K562 (cell line): Measurements from ENCODE around the gene ZNF607. TPM values are rescaled to one million over a fixed set of nuclear protein-coding genes. Genes with fewer than 3 reads are reported as not detected.
A peak's percentile ranks its signal among the peaks of the same experiment; 100 is the strongest.

ENCODE experiments used
- ATAC-seq: fragments of 200-7000 bp; cut with Tn5 transposase; 3 replicates; pipeline ENCODE4 v1.9.1; 2020; ENCODE audit warnings: moderate library complexity
- BruUV-seq: library from RNA; stranded (reverse); fragments of 400-500 nt; replicated peaks from 2 replicates; lab custom pipeline; 2021; lab: Mats Ljungman, UMichigan
- CTCF ChIA-PET: fragments of 300-600 bp; formaldehyde crosslinking; extraction: SDS; loops from one replicate; lab custom pipeline; 2021; ENCODE audit warnings: low intra/inter-chr PET ratio; lab: Yijun Ruan, JAX
- POLR2A ChIA-PET: fragments of 300-600, 350-650 bp; sonication (Branson Sonifier 250); formaldehyde crosslinking; extraction: SDS; loops from one replicate; lab custom pipeline; 2021; ENCODE audit warnings: antibody characterized with exemption, inconsistent platforms; lab: Yijun Ruan, JAX
- DNase-seq, 4 experiments: peaks; one replicate each; pipeline versions ENCODE4 v3.0.0 to v3.0.0-alpha.2; 2011 to 2018; ENCODE audit warnings: low spot score in 3 of 4, mixed read lengths in 3 of 4; ENCODE audit errors: extremely low read depth in 1 of 4
- FAIRE-seq: peaks from 2 replicates; lab custom pipeline; 2011; peaks lifted over from hg19 to GRCh38; lab: Jason Lieb, UNC
- H2AFZ ChIP-seq: 2 replicates; pipeline ENCODE4 v1.6.0; 2011; ENCODE audit warnings: low read depth, low read length, control low read depth, inconsistent platforms
- H3K27ac ChIP-seq: fragments of 200-600 bp; 3 replicates; pipeline ENCODE4 v1.8.0; 2011; ENCODE audit warnings: low read depth, mild to moderate bottlenecking, control low read depth, inconsistent platforms, low read length, moderate library complexity, mixed read lengths; ENCODE audit errors: extremely low read depth
- H3K27me3 ChIP-seq, 2 experiments: fragments of 300-600 bp in 1 of 2; 2 replicates in 1 of 2; 3 replicates in 1 of 2; pipeline versions ENCODE4 v1.6.0 to v1.8.0; 2011; ENCODE audit warnings: inconsistent platforms in 2 of 2, low read length in 2 of 2, mild to moderate bottlenecking in 1 of 2, mixed read lengths in 1 of 2, moderate library complexity in 1 of 2; ENCODE audit not compliant: control insufficient read depth in 2 of 2, insufficient read depth in 2 of 2
- H3K36me3 ChIP-seq: fragments of 300-600 bp; 3 replicates; pipeline ENCODE4 v1.8.0; 2011; ENCODE audit warnings: mild to moderate bottlenecking, low read length, inconsistent platforms; ENCODE audit not compliant: control insufficient read depth, insufficient read depth
- H3K4me1 ChIP-seq, 2 experiments: fragments of 200-600 bp in 1 of 2; replicated peaks in 1 of 2; 2 replicates in 1 of 2; 3 replicates in 1 of 2; pipeline versions ENCODE4 v1.5.1 to v1.8.0; 2011; ENCODE audit warnings: inconsistent platforms in 2 of 2, low read length in 2 of 2, mild to moderate bottlenecking in 1 of 2, mixed read lengths in 1 of 2, moderate library complexity in 1 of 2; ENCODE audit not compliant: control insufficient read depth in 2 of 2, insufficient read depth in 2 of 2
- H3K4me2 ChIP-seq: 2 replicates; pipeline ENCODE4 v1.6.1; 2011; ENCODE audit warnings: low read length, control low read depth, inconsistent platforms, mixed read lengths; ENCODE audit not compliant: insufficient read depth
- H3K4me3 ChIP-seq: fragments of 200-600 bp; sonication (generic), shearing (Covaris generic); 2 replicates; pipeline ENCODE4 v1.5.1; 2016; ENCODE audit warnings: control low read depth, inconsistent platforms
- H3K79me2 ChIP-seq: fragments of 200-600 bp; 3 replicates; pipeline ENCODE4 v1.8.0; 2011; ENCODE audit warnings: low read length, inconsistent platforms; ENCODE audit not compliant: control insufficient read depth, insufficient read depth
- H3K9ac ChIP-seq, 2 experiments: 2 replicates each; pipeline versions ENCODE4 v1.6.0 to v1.6.1; 2011; ENCODE audit warnings: low read depth in 2 of 2, low read length in 2 of 2, control low read depth in 1 of 2, inconsistent platforms in 1 of 2, mild to moderate bottlenecking in 1 of 2, mixed read lengths in 1 of 2; ENCODE audit not compliant: insufficient read depth in 1 of 2
- H3K9me1 ChIP-seq: one replicate; pipeline ENCODE4 v1.6.0; 2011; ENCODE audit warnings: inconsistent platforms, mild to moderate bottlenecking, low read length, moderate library complexity; ENCODE audit not compliant: control insufficient read depth, insufficient read depth
- H3K9me3 ChIP-seq: replicated peaks from 2 replicates; pipeline ENCODE4 v1.5.1; 2011; ENCODE audit warnings: low read depth, low read length, inconsistent platforms; ENCODE audit not compliant: control insufficient read depth, insufficient read depth
- H4K20me1 ChIP-seq: replicated peaks from 2 replicates; pipeline ENCODE4 v1.6.1; 2011; ENCODE audit warnings: low read length, inconsistent platforms, mixed read lengths; ENCODE audit not compliant: control insufficient read depth, insufficient read depth
- MYBL2 ChIP-seq, 2 experiments: fragments of 450-650 bp in 1 of 2; sonication (generic) in 1 of 2; formaldehyde crosslinking in 1 of 2; IDR thresholded peaks; 2 replicates each; pipeline versions ENCODE4 v1.6.1 to v1.8.1; 2017 to 2022; ENCODE audit warnings: borderline replicate concordance in 1 of 2, inconsistent platforms in 1 of 2, low read depth in 1 of 2, mild to moderate bottlenecking in 1 of 2, missing genetic modification reagents in 1 of 2, moderate library complexity in 1 of 2
- SREBF2 ChIP-seq: sonication (generic); formaldehyde crosslinking; IDR thresholded peaks from 2 replicates; pipeline ENCODE4 v1.4.0; 2020; ENCODE audit warnings: mild to moderate bottlenecking, missing genetic modification reagents
- ZNF76 ChIP-seq: fragments of 250-450 bp; sonication (Bioruptor Pico); IDR thresholded peaks from 2 replicates; pipeline ENCODE4 v1.4.0; 2020; ENCODE audit warnings: mild to moderate bottlenecking, moderate library complexity, borderline replicate concordance
- WGBS: fragments of 100-300 bp; shearing (Covaris generic); methylation state at CpG from one replicate; pipeline ENCODE4 v1.1.6; 2016; ENCODE audit warnings: low coverage, mixed read lengths; ENCODE audit not compliant: insufficient coverage; ENCODE audit errors: missing lambda C conversion rate; 5-methylcytosine and 5-hydroxymethylcytosine counted together
- in situ Hi-C: fragments of 300-500 bp; cut with MboI; formaldehyde crosslinking; loops from 4 replicates; pipeline ENCODE4 v1.15.0; 2018; ENCODE audit warnings: inconsistent platforms, mixed read lengths
- intact Hi-C: fragments of 100-400 bp; cut with micrococcal nuclease; formaldehyde crosslinking; loops from 2 replicates; pipeline ENCODE4 v1.14.2; 2022
- polyA plus RNA-seq, 8 experiments: library from polyadenylated mRNA; depleted of rRNA in 4 of 8; stranded (reverse) in 5 of 8; unstranded in 3 of 8; fragments of >200 nt; fragmentation: Nextera tagmentation in 2 of 8; fragmentation: Illumina TruSeq in 1 of 8; extraction: Ambion mirVana in 2 of 8; extraction: Trizol in 1 of 8; gene quantifications; 2 replicates each; pipeline versions ENCODE4 v1.2.1 to v1.2.3, GENCODE V29; 2011 to 2014; ENCODE audit warnings: inconsistent platforms in 1 of 8, missing spikeins in 1 of 8
- total RNA-seq, 7 experiments: library from RNA; depleted of rRNA in 6 of 7; stranded (reverse); fragments of >200 nt in 6 of 7; fragmentation: Illumina TruSeq in 2 of 7; extraction: Trizol in 2 of 7; gene quantifications; 2 replicates each; pipeline versions ENCODE4 v1.2.1 to v1.2.3, GENCODE V29; 2011 to 2021; ENCODE audit warnings: low replicate concordance in 1 of 7
- TF ChIP-seq, protein P1 (sequence below), 3 experiments: IDR thresholded peaks in 2 of 3; conservative IDR thresholded peaks in 1 of 3; 2 replicates each; pipeline ENCODE4 v1.5.1; 2011 to 2012; ENCODE audit warnings: low read length in 3 of 3, mild to moderate bottlenecking in 3 of 3, control low read depth in 2 of 3, improper control_type of control experiment in 1 of 3, inconsistent platforms in 1 of 3, low read depth in 1 of 3, mixed read lengths in 1 of 3, moderate library complexity in 1 of 3; ENCODE audit not compliant: insufficient read depth in 2 of 3
- TF ChIP-seq, protein P2 (sequence below): fragments of 450-650 bp; IDR thresholded peaks from 2 replicates; pipeline ENCODE4 v1.6.1; 2018; ENCODE audit not compliant: partially characterized antibody

The ZNF607 gene
- total and polyA plus RNA-seq, 9 of the 15 experiments (the other 6 are each of a cell fraction or from before 2014, with no cell fraction given), result 0.65 to 5.1 (median 3.6) TPM

DNA sequence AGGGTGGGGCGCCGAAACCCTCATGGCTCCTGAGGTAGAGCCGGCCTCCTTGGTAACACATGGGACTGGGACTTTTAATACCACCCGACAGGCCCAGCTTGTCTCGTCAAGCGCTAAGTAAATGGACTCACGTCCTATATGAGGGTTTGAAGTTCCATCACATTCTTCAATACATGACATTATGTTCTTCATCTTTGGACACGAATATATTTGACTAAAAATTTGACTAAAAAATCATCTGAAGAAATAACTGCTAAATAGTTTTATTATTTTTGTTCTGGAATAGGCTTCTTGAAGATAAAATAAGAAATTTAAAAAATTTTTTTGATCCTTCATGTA is 335 bp upstream of the ZNF607 start:
- no peak for DNase-seq
- Histone ChIP-seq H4K20me1 (no peaks in the 10 kb centered on the region), H3K4me1 (peaks cover 0 to 5% of the 10 kb centered on the region in 2 experiments; a peak in 2 of 5 replicates), H3K9me3 (no peaks in the 10 kb centered on the region), H3K36me3 (no peaks in the 10 kb centered on the region), H3K9ac (peak overlapping the region in 1 of 2 experiments; percentile 88; a peak in 2 of 4 replicates), H3K4me3 (peak overlapping the region; percentile 91), H3K27ac (no peak overlapping the region), H3K27me3 (no peaks in the 10 kb centered on the region), H2AFZ (peak overlapping the region; percentile 94), H3K9me1 (no peaks in the 10 kb centered on the region), H3K4me2 (peak overlapping the region; percentile 95), H3K79me2 (peaks cover 15% of the 10 kb centered on the region)
- ChIA-PET CTCF (no interaction called here), POLR2A (interaction anchor here (0.6 to 1.2 kb wide), 4 partner anchors 60 to 298 kb away, joined by 3 to 6 read pairs (median 4); partner anchors contain the start of gene ZNF573)
- TF ChIP-seq ZNF76 (CRISPR knock-in tag), result no peak
- TF ChIP-seq, protein P1, sequence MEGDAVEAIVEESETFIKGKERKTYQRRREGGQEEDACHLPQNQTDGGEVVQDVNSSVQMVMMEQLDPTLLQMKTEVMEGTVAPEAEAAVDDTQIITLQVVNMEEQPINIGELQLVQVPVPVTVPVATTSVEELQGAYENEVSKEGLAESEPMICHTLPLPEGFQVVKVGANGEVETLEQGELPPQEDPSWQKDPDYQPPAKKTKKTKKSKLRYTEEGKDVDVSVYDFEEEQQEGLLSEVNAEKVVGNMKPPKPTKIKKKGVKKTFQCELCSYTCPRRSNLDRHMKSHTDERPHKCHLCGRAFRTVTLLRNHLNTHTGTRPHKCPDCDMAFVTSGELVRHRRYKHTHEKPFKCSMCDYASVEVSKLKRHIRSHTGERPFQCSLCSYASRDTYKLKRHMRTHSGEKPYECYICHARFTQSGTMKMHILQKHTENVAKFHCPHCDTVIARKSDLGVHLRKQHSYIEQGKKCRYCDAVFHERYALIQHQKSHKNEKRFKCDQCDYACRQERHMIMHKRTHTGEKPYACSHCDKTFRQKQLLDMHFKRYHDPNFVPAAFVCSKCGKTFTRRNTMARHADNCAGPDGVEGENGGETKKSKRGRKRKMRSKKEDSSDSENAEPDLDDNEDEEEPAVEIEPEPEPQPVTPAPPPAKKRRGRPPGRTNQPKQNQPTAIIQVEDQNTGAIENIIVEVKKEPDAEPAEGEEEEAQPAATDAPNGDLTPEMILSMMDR (IDR thresholded peaks at IDR 0.05 in 2 of 3, conservative IDR thresholded peaks at IDR 0.05 in 1 of 3; ENCODE audit: insufficient read depth in 2 of 3, low read depth in 1 of 3, low read length in 3 of 3), result 0 out of 6 replicates have a peak, but pooled peaks of 1 of the 3 experiments have one; percentile 3
- WGBS, result 12% methylated on average over 8 of the region's 8 CpGs
- intact Hi-C loops (no loop called here), in situ Hi-C loops (no loop called here)
- ATAC-seq, result no peak
- no peak for FAIRE-seq
- BruUV-seq, result no TSS peak

DNA sequence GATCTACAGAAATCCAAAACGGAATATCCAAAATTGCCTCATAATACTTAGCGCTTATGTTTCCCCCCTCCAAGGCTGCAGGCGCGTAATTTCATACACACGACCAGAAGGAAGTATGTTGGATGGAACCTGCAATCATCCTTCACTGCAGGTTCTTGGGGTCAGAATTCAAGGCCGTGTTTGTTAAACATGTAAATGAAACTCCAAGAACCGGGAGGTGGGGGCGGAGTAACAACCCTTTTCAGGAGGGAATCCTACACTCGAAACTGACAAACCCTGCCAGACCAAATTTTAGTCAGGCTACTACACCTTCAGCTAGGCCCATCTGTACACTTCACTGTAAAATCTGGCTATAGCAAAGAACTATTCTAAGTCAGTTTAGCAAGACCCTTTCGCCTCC is 1.3 kb downstream of the ZNF607 start:
- H3K9me3 ChIP-seq, result no peaks in the 10 kb centered on the region
- in situ Hi-C loops (no loop called here), intact Hi-C loops (no loop called here)
- H3K4me1 ChIP-seq, result peaks cover 0 to 5% of the 10 kb centered on the region in 2 experiments; a peak in 2 of 5 replicates
- H3K9ac ChIP-seq, result peak overlapping the region in 1 of 2 experiments; percentile 70; a peak in 1 of 4 replicates
- DNase-seq (peak in 1 of 4 experiments; percentile 12), ATAC-seq (no peak), FAIRE-seq (no peak)
- no peaks in the 10 kb centered on the region for H3K27me3 ChIP-seq
- no peak overlapping the region for H3K27ac ChIP-seq
- peak overlapping the region; percentile 95 for H3K4me2 ChIP-seq
- ChIA-PET POLR2A (interaction anchor here (1.0 kb wide), 1 partner anchor 12 kb away, joined by 3 read pairs; no protein-coding TSS in a partner anchor), CTCF (no interaction called here)
- 30% methylated on average over 10 of the region's 10 CpGs for WGBS
- H4K20me1 ChIP-seq, result no peaks in the 10 kb centered on the region
- H2AFZ ChIP-seq, result no peak overlapping the region
- H3K79me2 ChIP-seq, result peaks cover 15% of the 10 kb centered on the region
- no peaks in the 10 kb centered on the region for H3K9me1 ChIP-seq
- no TSS peak for BruUV-seq
- H3K36me3 ChIP-seq, result no peaks in the 10 kb centered on the region
- peak overlapping the region; percentile 91 for H3K4me3 ChIP-seq
- no peak for TF ChIP-seq SREBF2 (CRISPR knock-in tag)
- TF ChIP-seq, protein P2, sequence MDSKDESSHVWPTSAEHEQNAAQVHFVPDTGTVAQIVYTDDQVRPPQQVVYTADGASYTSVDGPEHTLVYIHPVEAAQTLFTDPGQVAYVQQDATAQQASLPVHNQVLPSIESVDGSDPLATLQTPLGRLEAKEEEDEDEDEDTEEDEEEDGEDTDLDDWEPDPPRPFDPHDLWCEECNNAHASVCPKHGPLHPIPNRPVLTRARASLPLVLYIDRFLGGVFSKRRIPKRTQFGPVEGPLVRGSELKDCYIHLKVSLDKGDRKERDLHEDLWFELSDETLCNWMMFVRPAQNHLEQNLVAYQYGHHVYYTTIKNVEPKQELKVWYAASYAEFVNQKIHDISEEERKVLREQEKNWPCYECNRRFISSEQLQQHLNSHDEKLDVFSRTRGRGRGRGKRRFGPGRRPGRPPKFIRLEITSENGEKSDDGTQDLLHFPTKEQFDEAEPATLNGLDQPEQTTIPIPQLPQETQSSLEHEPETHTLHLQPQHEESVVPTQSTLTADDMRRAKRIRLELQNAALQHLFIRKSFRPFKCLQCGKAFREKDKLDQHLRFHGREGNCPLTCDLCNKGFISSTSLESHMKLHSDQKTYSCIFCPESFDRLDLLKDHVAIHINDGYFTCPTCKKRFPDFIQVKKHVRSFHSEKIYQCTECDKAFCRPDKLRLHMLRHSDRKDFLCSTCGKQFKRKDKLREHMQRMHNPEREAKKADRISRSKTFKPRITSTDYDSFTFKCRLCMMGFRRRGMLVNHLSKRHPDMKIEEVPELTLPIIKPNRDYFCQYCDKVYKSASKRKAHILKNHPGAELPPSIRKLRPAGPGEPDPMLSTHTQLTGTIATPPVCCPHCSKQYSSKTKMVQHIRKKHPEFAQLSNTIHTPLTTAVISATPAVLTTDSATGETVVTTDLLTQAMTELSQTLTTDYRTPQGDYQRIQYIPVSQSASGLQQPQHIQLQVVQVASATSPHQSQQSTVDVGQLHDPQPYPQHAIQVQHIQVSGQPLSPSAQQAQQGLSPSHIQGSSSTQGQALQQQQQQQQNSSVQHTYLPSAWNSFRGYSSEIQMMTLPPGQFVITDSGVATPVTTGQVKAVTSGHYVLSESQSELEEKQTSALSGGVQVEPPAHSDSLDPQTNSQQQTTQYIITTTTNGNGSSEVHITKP, result no peak
- no peak for TF ChIP-seq MYBL2 (IDR thresholded peaks at IDR 0.05; ENCODE audit: low read depth)
- no peak for TF ChIP-seq MYBL2 (CRISPR knock-in tag; IDR thresholded peaks at IDR 0.05; ENCODE audit: borderline replicate concordance)
